ENCODE data around the gene ACBD6.

The ACBD6 gene

GRCh38 chr1:180238675-180239074 is 263.7 kb downstream of the ACBD6 start:
- Histone ChIP-seq H3K4me3 (ENCODE audit: low read depth, low read length, poor library complexity, severe bottlenecking) (no peak overlapping the region), H3K4me1 (ENCODE audit: insufficient read depth, low read length, severe bottlenecking) (no peaks in the 10 kb centered on the region), H3K27me3 (ENCODE audit: insufficient read depth, low read length) (no peaks in the 10 kb centered on the region), H3K4me2 (ENCODE audit: low read length) (no peak overlapping the region), H3K9me2 (ENCODE audit: low read depth, low read length) (no peaks in the 10 kb centered on the region), H3K36me3 (ENCODE audit: insufficient read depth, low read length) (no peaks in the 10 kb centered on the region), H3K27ac (ENCODE audit: low read depth, low read length, poor library complexity, severe bottlenecking) (no peak overlapping the region), H4K20me1 (ENCODE audit: insufficient read depth, low read length) (no peaks in the 10 kb centered on the region), H3K79me2 (ENCODE audit: insufficient read depth, low read length) (no peaks in the 10 kb centered on the region), H2AFZ (ENCODE audit: low read length) (no peak overlapping the region), H3F3A (ENCODE audit: insufficient read depth, low read length) (no peaks in the 10 kb centered on the region; the same call in 1 of the 2 replicates), H3K9me3 (ENCODE audit: low read length) (no peaks in the 10 kb centered on the region), H3K9ac (ENCODE audit: low read length) (no peak overlapping the region)
- TF ChIP-seq EZH2 (IDR thresholded peaks at IDR 0.05; ENCODE audit: borderline replicate concordance, low read length) (no peak), CTCF (IDR thresholded peaks at IDR 0.05; ENCODE audit: low read length) (no peak)
